Breast epithelium (tissue), 3 donors: ENCODE data around the gene RBM28.

Source experiments
- POLR2A ChIP-seq: fragments of 450-650 bp; IDR thresholded peaks from one replicate; pipeline ENCODE4 v1.6.1; 2016; ENCODE audit warnings: antibody characterized with exemption, mild to moderate bottlenecking, moderate library complexity
- POLR2AphosphoS5 ChIP-seq, 3 donors: sonication (generic); formaldehyde crosslinking; IDR thresholded peaks; one replicate each; pipeline ENCODE4 v1.6.1; 2017; ENCODE audit warnings: antibody characterized with exemption in 3 of 3
- TF ChIP-seq, protein P1 (sequence below), 3 donors: fragments of 450-650 bp; IDR thresholded peaks; one replicate each; pipeline ENCODE4 v1.5.1; 2016 to 2017; ENCODE audit warnings: antibody characterized with exemption in 3 of 3, mild to moderate bottlenecking in 3 of 3, moderate library complexity in 3 of 3

DNA sequence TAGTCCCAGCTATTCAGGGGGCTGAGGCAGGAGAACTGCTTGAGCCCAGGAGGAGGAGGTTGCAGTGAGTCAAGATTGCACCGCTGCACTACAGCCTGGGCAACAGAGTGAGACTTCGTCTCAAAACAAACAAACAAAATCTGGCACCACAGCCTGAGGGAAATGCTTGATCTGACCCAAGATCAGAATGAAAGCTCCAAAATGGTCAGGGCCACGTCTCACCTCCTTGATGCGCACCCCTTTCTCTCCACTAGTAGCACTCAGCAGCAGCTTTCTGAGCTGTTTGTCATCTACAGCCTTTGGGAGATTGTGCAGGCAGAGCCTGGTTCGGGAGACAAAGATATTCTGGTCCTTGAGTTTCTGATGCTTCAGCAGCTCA is 22.7 kb downstream of the RBM28 start:
- TF ChIP-seq POLR2AphosphoS5 (IDR thresholded peaks at IDR 0.05) (no peak), POLR2A (no peak)
- TF ChIP-seq, protein P1, sequence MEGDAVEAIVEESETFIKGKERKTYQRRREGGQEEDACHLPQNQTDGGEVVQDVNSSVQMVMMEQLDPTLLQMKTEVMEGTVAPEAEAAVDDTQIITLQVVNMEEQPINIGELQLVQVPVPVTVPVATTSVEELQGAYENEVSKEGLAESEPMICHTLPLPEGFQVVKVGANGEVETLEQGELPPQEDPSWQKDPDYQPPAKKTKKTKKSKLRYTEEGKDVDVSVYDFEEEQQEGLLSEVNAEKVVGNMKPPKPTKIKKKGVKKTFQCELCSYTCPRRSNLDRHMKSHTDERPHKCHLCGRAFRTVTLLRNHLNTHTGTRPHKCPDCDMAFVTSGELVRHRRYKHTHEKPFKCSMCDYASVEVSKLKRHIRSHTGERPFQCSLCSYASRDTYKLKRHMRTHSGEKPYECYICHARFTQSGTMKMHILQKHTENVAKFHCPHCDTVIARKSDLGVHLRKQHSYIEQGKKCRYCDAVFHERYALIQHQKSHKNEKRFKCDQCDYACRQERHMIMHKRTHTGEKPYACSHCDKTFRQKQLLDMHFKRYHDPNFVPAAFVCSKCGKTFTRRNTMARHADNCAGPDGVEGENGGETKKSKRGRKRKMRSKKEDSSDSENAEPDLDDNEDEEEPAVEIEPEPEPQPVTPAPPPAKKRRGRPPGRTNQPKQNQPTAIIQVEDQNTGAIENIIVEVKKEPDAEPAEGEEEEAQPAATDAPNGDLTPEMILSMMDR (IDR thresholded peaks at IDR 0.05) = no peak
